ENCODE data around the gene ABHD16A. TPM values are rescaled to one million over a fixed set of nuclear protein-coding genes. Genes with fewer than 3 reads are reported as not detected.

ABHD16A gene
- total and polyA plus RNA-seq, 10 of the 15 experiments (the other 5 are each of a cell fraction or from before 2014, with no cell fraction given) = 7.5 to 43.0 (median 32.9) TPM

GRCh38 chr6:31660381-31661261 lies 42.5 kb downstream of the ABHD16A start, which contains the start of gene C6orf47 (continued):
- TF ChIP-seq BCLAF1 (IDR thresholded peaks at IDR 0.05) (no peak), KDM1A (IDR thresholded peaks at IDR 0.05; ENCODE audit: borderline replicate concordance) (no peak), ZBTB4 (CRISPR knock-in tag; IDR thresholded peaks at IDR 0.05) (no peak), SIX5 (IDR thresholded peaks at IDR 0.05; ENCODE audit: low read depth, low read length, severe bottlenecking) (no peak), CREB1 (IDR thresholded peaks at IDR 0.05; ENCODE audit: low read depth) (no peak), RAD51 (IDR thresholded peaks at IDR 0.05) (no peak), WRNIP1 (IDR thresholded peaks at IDR 0.05; ENCODE audit: borderline replicate concordance, low read depth, low read length) (no peak), SREBF1 (IDR thresholded peaks at IDR 0.05; ENCODE audit: low read length) (no peak), TAF1 (IDR thresholded peaks at IDR 0.05; ENCODE audit: borderline replicate concordance, low read depth, low read length) (peak; percentile 82; the same call in 1 of the 2 replicates), TCF12 (IDR thresholded peaks at IDR 0.05; ENCODE audit: low read depth, low read length) (peak; percentile 73), NR2F1 (conservative IDR thresholded peaks at IDR 0.05) (peak; percentile 38; the same call in 1 of the 2 replicates), FOXK2 (IDR thresholded peaks at IDR 0.05) (no peak), POLR2A (IDR thresholded peaks at IDR 0.05; ENCODE audit: low read depth, low read length) (peak; percentile 90), EED (IDR thresholded peaks at IDR 0.05; ENCODE audit: low read depth) (no peak; the same call in 1 of the 2 replicates), YY1 (IDR thresholded peaks at IDR 0.05; ENCODE audit: low read depth, low read length) (no peak), HCFC1 (IDR thresholded peaks at IDR 0.05; ENCODE audit: low read length) (peak; percentile 27), CHD2 (IDR thresholded peaks at IDR 0.05; ENCODE audit: borderline replicate concordance, low read depth, low read length) (no peak), NFXL1 (IDR thresholded peaks at IDR 0.05; ENCODE audit: borderline replicate concordance) (no peak), RFX5 (IDR thresholded peaks at IDR 0.05; ENCODE audit: low read depth, low read length) (no peak)
- TF ChIP-seq, protein P1, sequence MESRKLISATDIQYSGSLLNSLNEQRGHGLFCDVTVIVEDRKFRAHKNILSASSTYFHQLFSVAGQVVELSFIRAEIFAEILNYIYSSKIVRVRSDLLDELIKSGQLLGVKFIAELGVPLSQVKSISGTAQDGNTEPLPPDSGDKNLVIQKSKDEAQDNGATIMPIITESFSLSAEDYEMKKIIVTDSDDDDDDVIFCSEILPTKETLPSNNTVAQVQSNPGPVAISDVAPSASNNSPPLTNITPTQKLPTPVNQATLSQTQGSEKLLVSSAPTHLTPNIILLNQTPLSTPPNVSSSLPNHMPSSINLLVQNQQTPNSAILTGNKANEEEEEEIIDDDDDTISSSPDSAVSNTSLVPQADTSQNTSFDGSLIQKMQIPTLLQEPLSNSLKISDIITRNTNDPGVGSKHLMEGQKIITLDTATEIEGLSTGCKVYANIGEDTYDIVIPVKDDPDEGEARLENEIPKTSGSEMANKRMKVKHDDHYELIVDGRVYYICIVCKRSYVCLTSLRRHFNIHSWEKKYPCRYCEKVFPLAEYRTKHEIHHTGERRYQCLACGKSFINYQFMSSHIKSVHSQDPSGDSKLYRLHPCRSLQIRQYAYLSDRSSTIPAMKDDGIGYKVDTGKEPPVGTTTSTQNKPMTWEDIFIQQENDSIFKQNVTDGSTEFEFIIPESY (IDR thresholded peaks at IDR 0.05) = no peak
- TF ChIP-seq, protein P2, sequence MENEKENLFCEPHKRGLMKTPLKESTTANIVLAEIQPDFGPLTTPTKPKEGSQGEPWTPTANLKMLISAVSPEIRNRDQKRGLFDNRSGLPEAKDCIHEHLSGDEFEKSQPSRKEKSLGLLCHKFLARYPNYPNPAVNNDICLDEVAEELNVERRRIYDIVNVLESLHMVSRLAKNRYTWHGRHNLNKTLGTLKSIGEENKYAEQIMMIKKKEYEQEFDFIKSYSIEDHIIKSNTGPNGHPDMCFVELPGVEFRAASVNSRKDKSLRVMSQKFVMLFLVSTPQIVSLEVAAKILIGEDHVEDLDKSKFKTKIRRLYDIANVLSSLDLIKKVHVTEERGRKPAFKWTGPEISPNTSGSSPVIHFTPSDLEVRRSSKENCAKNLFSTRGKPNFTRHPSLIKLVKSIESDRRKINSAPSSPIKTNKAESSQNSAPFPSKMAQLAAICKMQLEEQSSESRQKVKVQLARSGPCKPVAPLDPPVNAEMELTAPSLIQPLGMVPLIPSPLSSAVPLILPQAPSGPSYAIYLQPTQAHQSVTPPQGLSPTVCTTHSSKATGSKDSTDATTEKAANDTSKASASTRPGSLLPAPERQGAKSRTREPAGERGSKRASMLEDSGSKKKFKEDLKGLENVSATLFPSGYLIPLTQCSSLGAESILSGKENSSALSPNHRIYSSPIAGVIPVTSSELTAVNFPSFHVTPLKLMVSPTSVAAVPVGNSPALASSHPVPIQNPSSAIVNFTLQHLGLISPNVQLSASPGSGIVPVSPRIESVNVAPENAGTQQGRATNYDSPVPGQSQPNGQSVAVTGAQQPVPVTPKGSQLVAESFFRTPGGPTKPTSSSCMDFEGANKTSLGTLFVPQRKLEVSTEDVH (IDR thresholded peaks at IDR 0.05; ENCODE audit: low read depth, partially characterized antibody) = peak; percentile 49
